Cerebellar cortex (tissue), 1 donor: ENCODE data around the gene CDK5.
"Not testable (repeated sequence)": the region's sequence is repeated elsewhere in the genome, so short reads cannot be mapped to it uniquely, and the experiment has no call there.

Experiments
- DNase-seq: peaks from one replicate; pipeline ENCODE4 v3.0.0-alpha.2; 2015; ENCODE audit warnings: low spot score

CDK5 gene

GRCh38 chr7:151013733-151014497 lies 43.8 kb downstream of the CDK5 start:
- peak; percentile 74 for DNase-seq

DNA sequence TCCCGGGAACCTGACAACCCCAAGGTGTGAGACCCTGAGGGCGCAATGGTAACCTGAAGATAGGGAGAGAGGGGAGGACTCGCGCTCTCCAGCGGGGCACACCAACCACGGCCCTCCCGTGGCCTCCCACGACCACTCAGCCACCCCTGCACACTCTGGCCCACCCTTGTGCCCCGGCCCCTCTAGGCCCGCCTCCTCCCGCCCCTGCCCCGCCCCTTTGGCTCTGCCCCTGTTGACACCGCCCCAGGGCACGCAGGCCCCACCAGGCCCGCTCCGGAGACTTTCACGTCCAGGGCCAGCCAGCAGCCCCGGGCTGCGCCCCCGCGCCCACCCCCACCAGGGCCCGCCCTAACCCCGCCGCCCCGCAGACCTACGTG lies 44.4 kb downstream of the CDK5 start:
- no peak for DNase-seq

- DNase-seq: peak; percentile 59
Observed at GRCh38 chr7:151012911-151013347, 44.8 kb downstream of the CDK5 start.

- DNase-seq: no peak
Observed at GRCh38 chr7:151012031-151012692, 45.5 kb downstream of the CDK5 start.

- DNase-seq: not testable (repeated sequence)
Observed at GRCh38 chr7:151011616-151012015, 46.1 kb downstream of the CDK5 start.

GRCh38 chr7:151011097-151011409 lies 46.6 kb downstream of the CDK5 start:
- DNase-seq: no peak

GRCh38 chr7:151010307-151011096 lies 47.2 kb downstream of the CDK5 start:
- DNase-seq: peak; percentile 80

DNA sequence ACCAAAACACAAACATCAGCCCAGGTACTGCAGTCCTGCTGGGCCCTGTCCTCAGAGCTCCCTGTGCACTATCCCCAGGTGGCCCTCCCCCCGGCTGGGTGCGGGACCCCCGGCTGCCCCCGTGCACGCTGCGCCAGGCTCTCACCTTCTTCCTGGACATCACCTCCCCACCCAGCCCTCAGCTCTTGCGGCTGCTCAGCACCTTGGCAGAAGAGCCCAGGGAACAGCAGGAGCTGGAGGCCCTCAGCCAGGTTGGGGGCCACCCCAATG lies 47.7 kb downstream of the CDK5 start:
- no peak for DNase-seq

GRCh38 chr7:151009327-151010036 lies 48.2 kb downstream of the CDK5 start:
- DNase-seq: peak; percentile 57

- peak; percentile 46 for DNase-seq
Observed at GRCh38 chr7:151008511-151009323, 49.0 kb downstream of the CDK5 start.

GRCh38 chr7:151008143-151008510 lies 49.6 kb downstream of the CDK5 start:
- DNase-seq: no peak

DNA sequence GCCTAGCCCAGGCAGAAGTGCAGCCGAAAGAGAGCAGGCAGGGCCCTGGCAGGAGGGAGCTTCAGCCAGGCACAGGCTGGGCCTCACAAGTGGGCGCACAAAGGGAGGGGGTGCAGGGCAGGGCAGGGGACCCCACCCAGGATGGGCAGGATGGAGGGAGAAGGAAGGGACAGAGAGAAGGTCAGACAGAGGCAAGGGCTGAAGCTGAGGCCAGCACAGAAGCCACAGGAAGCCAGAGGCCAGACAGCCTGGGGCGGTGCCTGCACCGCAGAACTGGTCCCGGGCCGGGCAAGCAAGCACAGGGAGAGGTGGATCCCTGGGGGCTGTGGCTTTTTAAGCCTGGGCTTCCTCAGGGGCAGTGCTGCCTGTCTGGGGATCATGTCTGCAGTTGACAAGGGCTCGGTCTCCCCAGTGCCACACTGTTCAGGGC lies 50.2 kb downstream of the CDK5 start:
- no peak for DNase-seq

- no peak for DNase-seq
Observed at GRCh38 chr7:151006590-151007300, 51.0 kb downstream of the CDK5 start.

GRCh38 chr7:151005566-151005965 lies 52.1 kb downstream of the CDK5 start:
- DNase-seq: no peak
